ENCODE results near the gene SLC25A44.

The SLC25A44 gene

GRCh38 chr1:156149374-156150332 lies 44.3 kb upstream of the SLC25A44 start:
- in situ Hi-C loops (cut with MboI; ENCODE audit: low sequenced_read_pairs, unreplicated experiment) = no loop called here
- TF ChIP-seq CTCF (IDR thresholded peaks at IDR 0.05; ENCODE audit: borderline replicate concordance, control extremely low read depth, extremely low read depth, insufficient read depth, missing control alignments) = no peak
- DNase-seq (ENCODE audit: low spot score) = peak; percentile 77

GRCh38 chr1:156150333-156151011 lies 43.4 kb upstream of the SLC25A44 start:
- TF ChIP-seq CTCF (IDR thresholded peaks at IDR 0.05; ENCODE audit: borderline replicate concordance, control extremely low read depth, extremely low read depth, insufficient read depth, missing control alignments) = no peak
- in situ Hi-C loops (cut with MboI; ENCODE audit: low sequenced_read_pairs, unreplicated experiment) = no loop called here
- DNase-seq (ENCODE audit: low spot score) = no peak

DNA sequence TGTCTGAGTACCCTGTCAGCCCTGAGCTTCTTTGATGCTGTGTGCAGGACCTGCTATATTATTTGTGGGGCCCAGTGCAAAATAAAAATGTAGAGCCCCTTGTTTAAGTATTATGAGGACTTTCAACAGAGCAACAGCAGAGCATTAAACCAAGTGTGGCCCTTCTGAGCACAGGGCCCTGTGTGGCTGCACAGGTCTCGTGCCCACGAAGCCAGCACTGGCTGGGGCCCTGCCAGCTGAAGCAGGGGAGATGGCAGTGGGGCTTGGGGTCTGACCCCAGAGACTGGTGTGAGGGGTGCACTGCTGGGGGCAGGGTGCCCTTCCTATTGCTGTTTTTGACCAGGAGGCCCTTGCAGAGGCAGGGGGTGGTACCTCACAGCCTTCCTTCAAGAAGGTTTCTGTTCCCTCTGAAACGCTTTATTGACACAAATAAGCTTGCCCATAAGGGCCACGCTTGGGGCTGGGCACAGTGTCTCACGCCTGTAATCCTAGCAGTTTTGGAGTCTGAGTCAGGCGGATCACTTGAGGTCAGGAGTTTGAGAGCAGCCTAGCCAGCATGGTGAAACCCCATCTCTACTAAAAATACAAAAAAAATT lies 42.7 kb upstream of the SLC25A44 start:
- no peak for DNase-seq (ENCODE audit: low spot score)
- in situ Hi-C loops (cut with MboI; ENCODE audit: low sequenced_read_pairs, unreplicated experiment) = no loop called here
- TF ChIP-seq CTCF (IDR thresholded peaks at IDR 0.05; ENCODE audit: borderline replicate concordance, control extremely low read depth, extremely low read depth, insufficient read depth, missing control alignments) = no peak

- no peak for DNase-seq (ENCODE audit: low spot score)
- no peak for TF ChIP-seq CTCF (IDR thresholded peaks at IDR 0.05; ENCODE audit: borderline replicate concordance, control extremely low read depth, extremely low read depth, insufficient read depth, missing control alignments)
- in situ Hi-C loops (cut with MboI; ENCODE audit: low sequenced_read_pairs, unreplicated experiment) = no loop called here
Measured at GRCh38 chr1:156152628-156153027, 41.3 kb upstream of the SLC25A44 start.

DNA sequence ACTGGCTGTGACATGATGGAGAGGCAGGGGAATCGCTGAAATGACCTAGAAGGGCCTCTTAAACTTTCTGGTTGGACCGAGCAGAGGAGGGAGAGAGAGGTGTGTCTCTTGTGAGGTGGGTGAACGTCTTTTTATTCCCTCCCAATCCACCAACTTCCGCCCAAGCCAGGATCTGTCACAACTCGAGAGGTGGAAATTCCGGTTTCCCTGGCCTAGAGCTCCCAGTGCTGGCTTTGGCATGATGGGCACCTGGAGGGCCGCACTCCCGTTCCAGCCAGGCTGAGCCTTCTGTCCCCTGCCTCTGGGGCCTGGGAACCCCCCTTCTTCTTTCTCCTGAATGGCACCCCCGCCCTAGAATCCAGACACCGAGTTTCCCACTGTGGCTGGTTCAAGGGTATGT lies 40.5 kb upstream of the SLC25A44 start, which contains the start of gene SEMA4A:
TSS of gene SEMA4A (plus strand) at position 224 of the 400 bp plus-strand sequence. CDS start 994 bp downstream, outside the sequence.
- in situ Hi-C loops (cut with MboI; ENCODE audit: low sequenced_read_pairs, unreplicated experiment) = no loop called here
- no peak for TF ChIP-seq CTCF (IDR thresholded peaks at IDR 0.05; ENCODE audit: borderline replicate concordance, control extremely low read depth, extremely low read depth, insufficient read depth, missing control alignments)
- no peak for DNase-seq (ENCODE audit: low spot score)

DNA sequence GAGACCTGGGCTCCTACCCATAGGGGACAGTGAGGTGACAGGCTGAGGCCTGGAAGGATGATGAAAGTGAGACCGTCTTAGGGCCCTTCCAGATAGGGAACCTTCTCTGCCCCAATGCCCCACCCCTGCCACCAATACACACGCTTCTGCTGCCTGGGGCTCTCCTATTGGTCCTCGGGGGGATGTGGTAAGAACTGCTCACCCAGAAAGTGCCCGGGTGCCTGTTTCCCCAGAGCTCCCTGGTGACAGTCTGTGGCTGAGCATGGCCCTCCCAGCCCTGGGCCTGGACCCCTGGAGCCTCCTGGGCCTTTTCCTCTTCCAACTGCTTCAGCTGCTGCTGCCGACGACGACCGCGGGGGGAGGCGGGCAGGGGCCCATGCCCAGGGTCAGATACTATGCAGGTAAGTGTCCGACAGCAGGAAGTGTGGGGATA lies 39.6 kb upstream of the SLC25A44 start:
- in situ Hi-C loops (cut with MboI; ENCODE audit: low sequenced_read_pairs, unreplicated experiment) = no loop called here
- peak; percentile 72 for DNase-seq (ENCODE audit: low spot score)
- no peak for TF ChIP-seq CTCF (IDR thresholded peaks at IDR 0.05; ENCODE audit: borderline replicate concordance, control extremely low read depth, extremely low read depth, insufficient read depth, missing control alignments)

Measured in GM13976 (cell line).